ENCODE data around the gene NAA25. TPM values are rescaled to one million over a fixed set of nuclear protein-coding genes. Genes with fewer than 3 reads are reported as not detected.

NAA25 gene
- total RNA-seq, 2 donors from 2014 or later, result 14.3 to 19.7 TPM

DNA sequence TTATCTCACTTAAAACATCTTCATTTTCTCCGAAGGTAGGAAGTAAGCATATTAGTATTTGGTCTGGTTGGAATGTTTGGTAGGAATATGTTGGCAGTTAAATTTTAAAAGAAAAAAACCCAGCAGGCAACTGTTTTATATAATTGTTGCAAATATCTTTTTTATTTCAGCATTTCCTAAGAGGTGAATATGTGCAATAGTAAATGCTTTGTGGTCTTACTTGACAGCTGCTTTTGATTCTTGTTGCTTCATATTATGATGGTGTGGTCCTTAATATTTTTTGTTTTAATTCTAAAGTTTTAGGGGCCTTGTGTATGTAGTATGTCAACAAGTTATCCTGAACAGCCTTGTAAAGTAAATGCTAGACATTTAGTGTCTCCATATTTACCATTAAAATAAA lies 23.1 kb upstream of the NAA25 start:
- no peak overlapping the region for H3K27ac ChIP-seq
- H3K36me3 ChIP-seq, result peaks cover 15% of the 10 kb centered on the region
- intact Hi-C loops (cut with DNase I), result no loop called here
- no peak overlapping the region for H3K4me3 ChIP-seq
- H3K9ac ChIP-seq (ENCODE audit: low read depth in 2 of 2, low read length in 2 of 2), result no peak overlapping the region
- no peaks in the 10 kb centered on the region for H3K27me3 ChIP-seq
- no peak for DNase-seq
- TF ChIP-seq, protein P1, sequence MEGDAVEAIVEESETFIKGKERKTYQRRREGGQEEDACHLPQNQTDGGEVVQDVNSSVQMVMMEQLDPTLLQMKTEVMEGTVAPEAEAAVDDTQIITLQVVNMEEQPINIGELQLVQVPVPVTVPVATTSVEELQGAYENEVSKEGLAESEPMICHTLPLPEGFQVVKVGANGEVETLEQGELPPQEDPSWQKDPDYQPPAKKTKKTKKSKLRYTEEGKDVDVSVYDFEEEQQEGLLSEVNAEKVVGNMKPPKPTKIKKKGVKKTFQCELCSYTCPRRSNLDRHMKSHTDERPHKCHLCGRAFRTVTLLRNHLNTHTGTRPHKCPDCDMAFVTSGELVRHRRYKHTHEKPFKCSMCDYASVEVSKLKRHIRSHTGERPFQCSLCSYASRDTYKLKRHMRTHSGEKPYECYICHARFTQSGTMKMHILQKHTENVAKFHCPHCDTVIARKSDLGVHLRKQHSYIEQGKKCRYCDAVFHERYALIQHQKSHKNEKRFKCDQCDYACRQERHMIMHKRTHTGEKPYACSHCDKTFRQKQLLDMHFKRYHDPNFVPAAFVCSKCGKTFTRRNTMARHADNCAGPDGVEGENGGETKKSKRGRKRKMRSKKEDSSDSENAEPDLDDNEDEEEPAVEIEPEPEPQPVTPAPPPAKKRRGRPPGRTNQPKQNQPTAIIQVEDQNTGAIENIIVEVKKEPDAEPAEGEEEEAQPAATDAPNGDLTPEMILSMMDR (IDR thresholded peaks at IDR 0.05), result no peak
- H3K4me1 ChIP-seq, result peaks cover 20% of the 10 kb centered on the region
- no peaks in the 10 kb centered on the region for H3K9me3 ChIP-seq

DNA sequence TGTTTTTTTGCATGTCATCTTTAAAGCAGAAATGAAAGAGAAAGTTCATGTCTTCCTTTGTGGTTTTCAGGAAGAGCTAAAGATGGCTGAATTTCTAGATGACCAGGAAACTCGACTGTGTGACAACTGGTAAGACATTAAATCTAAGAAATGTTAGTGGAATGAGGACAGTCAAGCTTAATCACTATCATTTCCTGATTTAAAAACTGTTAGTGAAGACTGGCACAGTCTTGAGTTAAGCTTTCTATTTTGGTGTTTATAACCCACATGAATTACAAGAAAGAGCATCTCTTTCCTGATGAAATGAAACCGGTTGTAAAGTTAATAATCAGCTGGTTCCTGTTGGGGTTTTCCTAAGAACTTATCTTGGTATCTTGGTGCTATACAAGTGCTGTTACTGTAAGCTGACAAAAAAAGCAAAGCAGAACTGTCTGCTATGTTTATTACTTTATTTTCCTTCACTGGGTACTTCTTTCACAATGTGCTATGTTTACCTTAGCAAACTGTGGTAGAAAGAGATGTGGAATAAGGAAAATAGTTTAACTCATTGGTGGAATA lies 21.9 kb upstream of the NAA25 start:
- H3K27ac ChIP-seq, result peak overlapping the region; percentile 82
- peaks cover 24% of the 10 kb centered on the region for H3K4me1 ChIP-seq
- peak overlapping the region in 1 of 2 donors; percentile 34 for H3K9ac ChIP-seq (ENCODE audit: low read depth in 2 of 2, low read length in 2 of 2)
- no peaks in the 10 kb centered on the region for H3K9me3 ChIP-seq
- H3K27me3 ChIP-seq, result no peaks in the 10 kb centered on the region
- intact Hi-C loops (cut with DNase I), result no loop called here
- H3K4me3 ChIP-seq, result peak overlapping the region; percentile 12
- no peak for DNase-seq
- peaks cover 9% of the 10 kb centered on the region for H3K36me3 ChIP-seq
- TF ChIP-seq, protein P1 (IDR thresholded peaks at IDR 0.05), result no peak

DNA sequence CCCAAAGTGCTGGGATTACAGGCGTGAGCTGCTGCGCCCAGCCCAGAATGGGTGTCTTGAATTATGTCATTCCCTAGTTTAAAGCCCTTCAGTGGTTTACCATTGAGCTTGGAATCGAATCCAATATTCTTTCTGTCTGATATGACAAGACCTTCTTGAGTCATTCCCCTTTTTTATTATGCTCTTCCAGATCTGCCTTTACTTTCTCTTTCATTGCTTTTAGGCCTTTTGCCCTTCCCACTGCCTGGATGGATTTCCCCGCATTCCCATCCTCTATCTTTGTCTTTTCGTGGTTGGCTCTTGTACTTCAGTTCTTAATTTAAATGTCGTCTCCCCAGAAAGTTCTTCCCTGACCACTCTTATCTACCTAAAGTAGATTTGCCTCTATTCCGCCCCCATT lies 18.3 kb upstream of the NAA25 start:
- Histone ChIP-seq H3K27me3 (no peaks in the 10 kb centered on the region), H3K27ac (peak overlapping the region; percentile 90), H3K36me3 (peaks cover 5% of the 10 kb centered on the region), H3K4me1 (peaks cover 20% of the 10 kb centered on the region), H3K4me3 (peak overlapping the region; percentile 85), H3K9me3 (no peaks in the 10 kb centered on the region), H3K9ac (ENCODE audit: low read depth in 2 of 2, low read length in 2 of 2) (no peak overlapping the region)
- intact Hi-C loops (cut with DNase I), result no loop called here
- TF ChIP-seq, protein P1 (IDR thresholded peaks at IDR 0.05), result no peak
- DNase-seq, result no peak

DNA sequence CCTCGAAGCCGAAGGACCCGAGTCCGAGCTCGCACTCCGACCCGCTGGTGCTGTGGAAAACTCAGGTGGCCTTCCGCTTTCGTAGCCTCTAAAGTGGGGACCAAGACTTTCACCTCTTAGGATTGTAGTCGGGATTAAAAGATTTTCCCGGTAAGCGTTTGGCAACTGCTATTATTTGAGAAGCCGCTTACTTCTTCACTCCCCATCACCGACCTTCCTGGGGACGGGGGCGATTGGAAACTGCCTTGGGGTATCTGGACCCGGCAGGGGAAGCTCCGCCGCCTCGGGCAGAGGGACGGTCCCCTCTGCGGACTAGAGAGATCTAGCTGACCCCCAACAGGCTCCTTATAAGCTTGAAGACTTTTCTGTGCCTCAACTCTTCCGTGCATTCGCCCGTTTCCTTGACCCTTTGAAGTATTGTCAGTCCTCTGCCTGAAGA lies 17.4 kb upstream of the NAA25 start:
- H3K36me3 ChIP-seq, result no peaks in the 10 kb centered on the region
- peak overlapping the region; percentile 90 for H3K27ac ChIP-seq
- peaks cover 13% of the 10 kb centered on the region for H3K4me1 ChIP-seq
- H3K9me3 ChIP-seq, result no peaks in the 10 kb centered on the region
- DNase-seq, result no peak
- TF ChIP-seq, protein P1 (IDR thresholded peaks at IDR 0.05), result no peak
- no peaks in the 10 kb centered on the region for H3K27me3 ChIP-seq
- peak overlapping the region; percentile 89 to 96 for H3K9ac ChIP-seq (ENCODE audit: low read depth in 2 of 2, low read length in 2 of 2)
- intact Hi-C loops (cut with DNase I), result no loop called here
- H3K4me3 ChIP-seq, result peak overlapping the region; percentile 85

DNA sequence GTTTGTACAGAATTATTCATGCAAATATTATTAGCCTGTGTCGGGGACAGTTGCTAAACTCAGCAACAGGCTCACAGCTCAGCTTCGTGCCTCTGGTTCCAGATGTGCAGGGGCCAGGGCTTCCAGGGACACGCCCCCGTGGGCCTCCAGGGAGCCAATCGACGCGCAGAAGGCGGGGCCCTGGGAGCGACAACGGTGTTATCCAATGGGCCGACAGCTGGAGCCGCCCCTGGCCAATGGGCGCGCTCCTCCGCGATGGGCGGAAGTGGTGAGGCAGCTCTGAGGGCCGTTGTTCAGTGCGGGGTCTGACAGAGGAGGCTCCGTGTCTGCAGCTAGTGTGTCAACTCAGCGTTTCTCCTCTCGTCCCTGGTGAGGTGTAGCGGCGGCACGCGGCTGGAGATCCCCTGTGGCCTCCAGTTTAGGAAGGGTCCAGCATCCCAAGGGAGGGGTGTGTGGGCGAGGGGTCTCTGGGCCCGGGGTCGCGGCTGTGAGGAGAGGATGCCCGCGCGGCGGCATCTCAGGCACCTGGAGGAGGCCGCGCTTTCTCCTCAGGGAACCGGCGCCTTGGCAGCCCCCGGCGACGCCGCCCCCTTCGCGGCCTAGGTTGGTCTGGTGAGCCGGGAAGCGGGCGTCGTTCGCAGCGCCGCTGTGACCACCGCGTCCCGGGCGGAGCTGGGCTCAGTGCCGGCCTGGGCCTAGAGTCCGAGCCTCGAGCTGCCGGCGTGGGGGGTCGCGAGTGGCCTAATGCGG lies 16.8 kb upstream of the NAA25 start, which contains the start of gene TRAFD1:
Gene TRAFD1, plus strand, starts transcription at position 311 of the 750 bp plus-strand sequence. CDS start 4,963 bp downstream, outside the sequence.
- Histone ChIP-seq H3K36me3 (no peaks in the 10 kb centered on the region), H3K4me1 (peaks cover 13% of the 10 kb centered on the region), H3K4me3 (peak within 1 kb of the TSS; percentile 85), H3K9me3 (no peaks in the 10 kb centered on the region), H3K9ac (ENCODE audit: low read depth in 2 of 2, low read length in 2 of 2) (peak within 1 kb of the TSS; percentile 89 to 96), H3K27ac (peak within 1 kb of the TSS; percentile 90), H3K27me3 (no peaks in the 10 kb centered on the region)
- intact Hi-C loops (cut with DNase I), result no loop called here
- DNase-seq, result peak; percentile 99
- TF ChIP-seq, protein P1 (IDR thresholded peaks at IDR 0.05), result no peak
